Measurements from ENCODE around the gene GTF2I.

GTF2I gene

GRCh38 chr7:74657692-74658177 lies at the start of gene GTF2I:
Gene GTF2I (plus strand): TSS chr7:74657718. CDS start chr7:74689129, 31,411 bp downstream.
- H3K4me3 ChIP-seq (replicated peaks; ENCODE audit: low read depth, low read length): peak within 1 kb of the TSS; percentile 73
- TF ChIP-seq CTCF (IDR thresholded peaks at IDR 0.05; ENCODE audit: low read depth, low read length, missing control alignments): no peak
- no peak for DNase-seq (ENCODE audit: extremely low read depth, low read depth)

GRCh38 chr7:74612015-74612829 lies 45.3 kb upstream of the GTF2I start:
- no peak for DNase-seq (ENCODE audit: extremely low read depth, low read depth)
- TF ChIP-seq CTCF (IDR thresholded peaks at IDR 0.05; ENCODE audit: low read depth, low read length, missing control alignments): no peak
- no peak overlapping the region for H3K4me3 ChIP-seq (replicated peaks; ENCODE audit: low read depth, low read length)

GRCh38 chr7:74615933-74616780 lies 41.4 kb upstream of the GTF2I start:
- no peak for DNase-seq (ENCODE audit: extremely low read depth, low read depth)
- no peak overlapping the region for H3K4me3 ChIP-seq (replicated peaks; ENCODE audit: low read depth, low read length)
- no peak for TF ChIP-seq CTCF (IDR thresholded peaks at IDR 0.05; ENCODE audit: low read depth, low read length, missing control alignments)

GRCh38 chr7:74617180-74617744 lies 40.3 kb upstream of the GTF2I start:
- no peak for TF ChIP-seq CTCF (IDR thresholded peaks at IDR 0.05; ENCODE audit: low read depth, low read length, missing control alignments)
- no peak overlapping the region for H3K4me3 ChIP-seq (replicated peaks; ENCODE audit: low read depth, low read length)
- no peak for DNase-seq (ENCODE audit: extremely low read depth, low read depth)

GRCh38 chr7:74619235-74619860 lies 38.2 kb upstream of the GTF2I start:
- no peak for TF ChIP-seq CTCF (IDR thresholded peaks at IDR 0.05; ENCODE audit: low read depth, low read length, missing control alignments)
- H3K4me3 ChIP-seq (replicated peaks; ENCODE audit: low read depth, low read length): no peak overlapping the region
- no peak for DNase-seq (ENCODE audit: extremely low read depth, low read depth)

- no peak overlapping the region for H3K4me3 ChIP-seq (replicated peaks; ENCODE audit: low read depth, low read length)
- no peak for DNase-seq (ENCODE audit: extremely low read depth, low read depth)
- no peak for TF ChIP-seq CTCF (IDR thresholded peaks at IDR 0.05; ENCODE audit: low read depth, low read length, missing control alignments)
Observed at GRCh38 chr7:74622228-74622749, 35.2 kb upstream of the GTF2I start.
